ENCODE data around the gene RFNG.

RFNG gene

GRCh38 chr17:82058230-82058854 is 6.7 kb upstream of the RFNG start:
- no peak for DNase-seq

- DNase-seq: no peak
Measured at GRCh38 chr17:82056729-82057621, 5.4 kb upstream of the RFNG start.

GRCh38 chr17:82055965-82056728 is 4.5 kb upstream of the RFNG start:
- no peak for DNase-seq

- DNase-seq: no peak
Measured at GRCh38 chr17:82055023-82055964, 3.7 kb upstream of the RFNG start.

- DNase-seq: no peak
Measured at GRCh38 chr17:82054351-82055022, 2.9 kb upstream of the RFNG start.

- no peak for DNase-seq
Measured at GRCh38 chr17:82053556-82054263, 2.1 kb upstream of the RFNG start.

GRCh38 chr17:82053130-82053529 is 1.5 kb upstream of the RFNG start:
- no peak for DNase-seq

GRCh38 chr17:82052638-82053059 is 1.0 kb upstream of the RFNG start:
- DNase-seq: no peak

- DNase-seq: no peak
Measured at GRCh38 chr17:82050761-82051641, 610 bp downstream of the RFNG start.

- DNase-seq: no peak
Measured at GRCh38 chr17:82050152-82050760, 1.4 kb downstream of the RFNG start.

- DNase-seq: no peak
Measured at GRCh38 chr17:82049521-82049971, 2.1 kb downstream of the RFNG start.

GRCh38 chr17:82049106-82049505 is 2.5 kb downstream of the RFNG start:
- no peak for DNase-seq

- no peak for DNase-seq
Measured at GRCh38 chr17:82048571-82048971, 3.0 kb downstream of the RFNG start.

GRCh38 chr17:82047914-82048570 is 3.6 kb downstream of the RFNG start:
- no peak for DNase-seq

GRCh38 chr17:82047379-82047778 is 4.2 kb downstream of the RFNG start:
- no peak for DNase-seq

- DNase-seq: no peak
Measured at GRCh38 chr17:82046903-82047302, 4.7 kb downstream of the RFNG start.

GRCh38 chr17:82045936-82046484 is 5.6 kb downstream of the RFNG start:
- DNase-seq: no peak

GRCh38 chr17:82043507-82043906 is 8.1 kb downstream of the RFNG start:
- DNase-seq: no peak

GRCh38 chr17:82042649-82043048 is 9.0 kb downstream of the RFNG start:
- no peak for DNase-seq
